Transverse colon (tissue), 4 donors: Measurements from ENCODE around the gene LRP10. TPM values are rescaled to one million over a fixed set of nuclear protein-coding genes. Genes with fewer than 3 reads are reported as not detected.
A peak's percentile ranks its signal among the peaks of the same experiment; 100 is the strongest.
"Not testable (repeated sequence)": the region's sequence is repeated elsewhere in the genome, so short reads cannot be mapped to it uniquely, and the experiment has no call there.

Experiments used
- DNase-seq: peaks from one replicate; pipeline ENCODE4 v3.0.0-alpha.2; 2019
- H3K27ac ChIP-seq, 4 donors: fragments of 200-600 bp; sonication (generic); 2 replicates each; pipeline ENCODE4 v1.5.1; 2016 to 2018; ENCODE audit warnings: inconsistent platforms in 4 of 4
- H3K27me3 ChIP-seq: fragments of 200-600 bp; sonication (generic); 2 replicates; pipeline ENCODE4 v1.5.1; 2017; ENCODE audit warnings: inconsistent platforms
- H3K36me3 ChIP-seq, 4 donors: fragments of 200-600 bp; sonication (generic); 2 replicates each; pipeline ENCODE4 v1.5.1; 2017 to 2019; ENCODE audit warnings: inconsistent platforms in 4 of 4
- H3K4me1 ChIP-seq, 4 donors: fragments of 200-600 bp; sonication (generic); 2 replicates each; pipeline ENCODE4 v1.5.1; 2017 to 2020; ENCODE audit warnings: inconsistent platforms in 4 of 4
- H3K4me3 ChIP-seq, 4 donors: fragments of 200-600 bp; sonication (generic); 1 replicate in 1 of 4; 2 replicates in 3 of 4; pipeline versions ENCODE4 v1.5.1 to v1.6.1; 2017 to 2019; ENCODE audit warnings: inconsistent platforms in 4 of 4
- H3K9me3 ChIP-seq, 2 donors: fragments of 200-600 bp; sonication (generic); 2 replicates each; pipeline ENCODE4 v1.5.1; 2017 to 2019; ENCODE audit warnings: inconsistent platforms in 2 of 2
- EP300 ChIP-seq: sonication (generic); formaldehyde crosslinking; IDR thresholded peaks from one replicate; pipeline ENCODE4 v1.6.1; 2017; ENCODE audit warnings: antibody characterized with exemption, low read depth
- POLR2A ChIP-seq: fragments of 450-650 bp; IDR thresholded peaks from one replicate; pipeline ENCODE4 v1.6.1; 2016; ENCODE audit warnings: antibody characterized with exemption, mild to moderate bottlenecking, moderate library complexity
- POLR2AphosphoS5 ChIP-seq, 3 donors: sonication (generic); formaldehyde crosslinking; IDR thresholded peaks; one replicate each; pipeline ENCODE4 v1.6.1; 2016; ENCODE audit warnings: antibody characterized with exemption in 3 of 3
- WGBS, 2 donors: methylation state at CpG; one replicate each; pipeline ENCODE4 v1.1.5; 2018; ENCODE audit warnings: low coverage in 1 of 2; 5-methylcytosine and 5-hydroxymethylcytosine counted together
- in situ Hi-C, 4 donors: fragments of 200-750 bp; cut with MboI; loops; one replicate each; pipeline versions ENCODE4 v1.15.0 to v1.15.1; 2017; ENCODE audit warnings: low sequenced_read_pairs in 3 of 4, low pct_ligation_motif_present in 1 of 4, low pct_unique_long_range_greater_than_20kb in 1 of 4
- intact Hi-C: fragments of 100-400 bp; cut with DNase I; formaldehyde crosslinking; loops from one replicate; pipeline ENCODE4 v1.15.1; 2023; ENCODE audit warnings: low total_unique reads
- total RNA-seq, 4 donors: library from RNA; depleted of rRNA; stranded (reverse); fragments of >200 nt; gene quantifications; one replicate each; pipeline ENCODE4 v1.1.0, GENCODE V29; 2016
- TF ChIP-seq, protein P1 (sequence below), 5 experiments: fragments of 200-600 bp in 3 of 5; fragments of 450-650 bp in 2 of 5; sonication (generic) in 3 of 5; IDR thresholded peaks; 1 replicate in 2 of 5; 2 replicates in 3 of 5; pipeline ENCODE4 v1.5.1; 2016 to 2017; ENCODE audit warnings: antibody characterized with exemption in 5 of 5, inconsistent platforms in 3 of 5, mild to moderate bottlenecking in 2 of 5, moderate library complexity in 1 of 5

The LRP10 gene
- total RNA-seq, 4 donors from 2014 or later, result 88.8 to 232 (median 180) TPM

- H3K4me3 ChIP-seq, result no peak overlapping the region
- H3K4me1 ChIP-seq, result peaks cover 4 to 33% (median 15%) of the 10 kb centered on the region in 4 donors
- TF ChIP-seq POLR2AphosphoS5 (IDR thresholded peaks at IDR 0.05) (no peak), EP300 (no peak), POLR2A (no peak)
- TF ChIP-seq, protein P1, sequence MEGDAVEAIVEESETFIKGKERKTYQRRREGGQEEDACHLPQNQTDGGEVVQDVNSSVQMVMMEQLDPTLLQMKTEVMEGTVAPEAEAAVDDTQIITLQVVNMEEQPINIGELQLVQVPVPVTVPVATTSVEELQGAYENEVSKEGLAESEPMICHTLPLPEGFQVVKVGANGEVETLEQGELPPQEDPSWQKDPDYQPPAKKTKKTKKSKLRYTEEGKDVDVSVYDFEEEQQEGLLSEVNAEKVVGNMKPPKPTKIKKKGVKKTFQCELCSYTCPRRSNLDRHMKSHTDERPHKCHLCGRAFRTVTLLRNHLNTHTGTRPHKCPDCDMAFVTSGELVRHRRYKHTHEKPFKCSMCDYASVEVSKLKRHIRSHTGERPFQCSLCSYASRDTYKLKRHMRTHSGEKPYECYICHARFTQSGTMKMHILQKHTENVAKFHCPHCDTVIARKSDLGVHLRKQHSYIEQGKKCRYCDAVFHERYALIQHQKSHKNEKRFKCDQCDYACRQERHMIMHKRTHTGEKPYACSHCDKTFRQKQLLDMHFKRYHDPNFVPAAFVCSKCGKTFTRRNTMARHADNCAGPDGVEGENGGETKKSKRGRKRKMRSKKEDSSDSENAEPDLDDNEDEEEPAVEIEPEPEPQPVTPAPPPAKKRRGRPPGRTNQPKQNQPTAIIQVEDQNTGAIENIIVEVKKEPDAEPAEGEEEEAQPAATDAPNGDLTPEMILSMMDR (IDR thresholded peaks at IDR 0.05), result no peak
- no peaks in the 10 kb centered on the region for H3K36me3 ChIP-seq
- 47 to 50% methylated on average over 3 to 8 of the region's 8 CpGs for WGBS, 2 donors
- no peak for DNase-seq
- H3K27ac ChIP-seq, result no peak overlapping the region
- H3K9me3 ChIP-seq, result no peaks in the 10 kb centered on the region
- in situ Hi-C loops, result loop anchor here in 1 of 4 donors (25.0 kb wide), 1 partner anchor 238 kb away; the partner anchor contains the start of genes ABHD4 and DAD1
- intact Hi-C loops, result loop anchor here (10.0 kb wide), 1 partner anchor 270 kb away; no protein-coding TSS in a partner anchor
- H3K27me3 ChIP-seq, result no peaks in the 10 kb centered on the region
Observed at GRCh38 chr14:22824711-22825359, 46.7 kb upstream of the LRP10 start.

DNA sequence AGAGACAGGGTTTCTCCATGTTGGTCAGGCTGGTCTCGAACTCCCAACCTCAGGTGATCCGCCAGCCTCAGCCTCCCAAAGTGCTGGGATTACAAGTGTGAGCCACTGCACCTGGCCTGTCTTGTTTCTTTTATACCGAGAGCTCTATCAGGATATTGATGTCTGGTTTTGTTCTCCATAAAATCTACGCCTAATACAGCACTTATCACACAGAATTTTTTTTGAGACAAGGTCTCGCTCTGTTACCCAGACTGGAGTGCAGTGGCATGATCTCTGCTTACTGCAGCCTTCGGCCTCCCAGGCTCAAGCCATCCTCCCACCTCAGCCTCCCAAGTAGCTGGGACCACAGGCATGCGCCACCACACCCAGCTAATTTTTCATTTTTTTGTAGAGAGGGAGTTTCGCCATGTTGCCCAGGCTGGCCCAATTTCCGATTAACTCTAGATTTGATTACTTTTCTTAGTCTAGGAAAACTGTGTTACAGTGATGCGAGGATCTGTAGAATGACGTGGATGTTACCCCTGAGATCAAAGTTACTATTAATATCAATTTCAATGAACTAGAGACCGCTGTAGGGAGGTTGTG, 42.4 kb upstream of the LRP10 start:
- not testable (repeated sequence) for H3K27me3 ChIP-seq, H3K36me3 ChIP-seq, DNase-seq, H3K9me3 ChIP-seq
- in situ Hi-C loops (loop anchor here in 1 of 4 donors (25.0 kb wide), 1 partner anchor 242 kb away; the partner anchor contains the start of genes ABHD4 and DAD1), intact Hi-C loops (loop anchor here (10.0 kb wide), 1 partner anchor 274 kb away; no protein-coding TSS in a partner anchor)
- WGBS, 2 donors, result 84 to 95% methylated on average over 10 to 12 of the region's 12 CpGs
- peak overlapping the region in 3 of 4 donors; percentile 71 to 81 (median 76) for H3K4me3 ChIP-seq
- peaks cover 6 to 19% (median 7%) of the 10 kb centered on the region in 4 donors for H3K4me1 ChIP-seq
- peak overlapping the region; percentile 80 to 87 (median 82) for H3K27ac ChIP-seq

GRCh38 chr14:22829661-22830442, 41.7 kb upstream of the LRP10 start, which contains the start of gene MRPL52:
Gene MRPL52 (plus strand): TSS chr14:22829887. CDS start chr14:22829913, 26 bp downstream.
- H3K27ac ChIP-seq, result peak within 1 kb of the TSS; percentile 80 to 87 (median 82)
- in situ Hi-C loops (loop anchor here in 1 of 4 donors (25.0 kb wide), 1 partner anchor 243 kb away; the partner anchor contains the start of genes ABHD4 and DAD1), intact Hi-C loops (loop anchor here (10.0 kb wide), 1 partner anchor 275 kb away; no protein-coding TSS in a partner anchor)
- TF ChIP-seq POLR2A, result peak; percentile 45
- TF ChIP-seq POLR2AphosphoS5 (IDR thresholded peaks at IDR 0.05), result peak in 2 of 3 donors; percentile 31 to 52
- no peak for TF ChIP-seq EP300
- peaks cover 6 to 17% (median 7%) of the 10 kb centered on the region in 4 donors for H3K4me1 ChIP-seq
- no peaks in the 10 kb centered on the region for H3K9me3 ChIP-seq
- H3K4me3 ChIP-seq, result peak within 1 kb of the TSS; percentile 62 to 81 (median 74)
- no peaks in the 10 kb centered on the region for H3K27me3 ChIP-seq
- peak; percentile 93 for DNase-seq
- 0 to 1% methylated on average over 9 to 41 of the region's 41 CpGs for WGBS, 2 donors
- H3K36me3 ChIP-seq, result peaks cover 0 to 5% (median 2%) of the 10 kb centered on the region in 4 donors

GRCh38 chr14:22830443-22831010, 41.0 kb upstream of the LRP10 start:
- peaks cover 6 to 15% (median 7%) of the 10 kb centered on the region in 4 donors for H3K4me1 ChIP-seq
- no peak for TF ChIP-seq EP300
- TF ChIP-seq POLR2A, result no peak
- TF ChIP-seq POLR2AphosphoS5 (IDR thresholded peaks at IDR 0.05), result no peak
- TF ChIP-seq, protein P1 (IDR thresholded peaks at IDR 0.05), result no peak
- in situ Hi-C loops, result loop anchor here in 1 of 4 donors (25.0 kb wide), 1 partner anchor 243 kb away; the partner anchor contains the start of genes ABHD4 and DAD1
- H3K4me3 ChIP-seq, result peak overlapping the region in 3 of 4 donors; percentile 71 to 81 (median 76)
- 23% methylated on average over 3 of the region's 3 CpGs for WGBS, 2 donors
- no peak for DNase-seq
- no peaks in the 10 kb centered on the region for H3K27me3 ChIP-seq
- intact Hi-C loops, result no loop called here
- H3K27ac ChIP-seq, result peak overlapping the region in 3 of 4 donors; percentile 81 to 87 (median 84)
- H3K36me3 ChIP-seq, result peaks cover 0 to 5% (median 2%) of the 10 kb centered on the region in 4 donors
- H3K9me3 ChIP-seq, result no peaks in the 10 kb centered on the region
